HG03175 (cell line): ENCODE measurements around the gene TMEM9.

Experiments used
- ATAC-seq: cut with Tn5 transposase; IDR thresholded peaks from one replicate; pipeline ENCODE4 v1.9.1; 2021; ENCODE audit warnings: mild to moderate bottlenecking, moderate library complexity; ENCODE audit not compliant: unreplicated experiment

The TMEM9 gene

GRCh38 chr1:201085902-201086735 is 68.2 kb downstream of the TMEM9 start:
- ATAC-seq, result no peak
